ENCODE results near the gene TFAP2D.

TFAP2D gene

DNA sequence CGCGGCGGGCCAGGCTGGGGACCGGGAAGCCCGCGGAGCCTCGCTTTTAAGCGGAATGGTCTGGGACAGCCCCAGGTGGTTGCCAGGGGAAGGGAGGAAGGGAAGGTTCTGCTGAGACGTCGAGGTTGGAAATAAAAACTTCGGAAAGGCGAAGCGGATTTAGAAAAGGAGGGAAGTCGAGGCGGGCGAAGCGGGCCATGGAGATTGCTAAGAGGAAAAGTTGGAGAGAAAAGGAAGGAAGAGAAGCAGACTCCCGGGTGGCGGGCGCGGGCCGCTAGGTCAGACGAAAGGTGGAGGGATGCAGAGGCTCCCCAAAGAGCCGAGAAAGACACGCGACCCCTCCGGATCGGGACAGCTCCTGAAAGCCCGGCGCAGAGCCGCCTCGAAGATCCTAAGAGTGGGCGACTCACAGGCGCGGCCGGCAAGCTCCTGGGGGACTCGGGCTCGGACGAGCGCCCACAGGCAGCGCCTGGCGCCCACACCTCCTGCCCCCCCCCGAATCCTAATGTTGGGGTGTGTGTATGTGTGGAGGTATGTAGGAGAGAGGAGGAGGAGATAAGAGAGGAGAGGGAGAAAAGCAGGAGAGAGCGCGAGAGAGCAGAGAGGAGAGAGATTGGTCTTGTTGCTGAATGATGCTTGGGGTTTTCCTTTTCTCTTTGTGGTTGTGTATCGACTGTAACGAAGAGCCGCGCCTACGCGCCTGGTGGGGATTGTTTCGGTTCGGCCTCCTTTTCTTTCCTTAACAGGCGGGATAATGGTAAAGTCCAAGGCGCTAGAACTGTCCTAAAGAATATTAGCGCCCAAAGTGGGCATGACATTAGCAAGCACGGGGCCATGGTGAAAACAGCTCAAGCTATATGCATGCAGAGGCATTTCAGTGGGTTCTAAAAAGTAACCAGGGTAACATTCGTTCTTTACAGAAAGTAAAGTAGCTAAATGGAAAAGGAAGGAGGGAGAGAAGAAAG lies 106.9 kb downstream of the TFAP2D start:
- DNase-seq = no peak

DNA sequence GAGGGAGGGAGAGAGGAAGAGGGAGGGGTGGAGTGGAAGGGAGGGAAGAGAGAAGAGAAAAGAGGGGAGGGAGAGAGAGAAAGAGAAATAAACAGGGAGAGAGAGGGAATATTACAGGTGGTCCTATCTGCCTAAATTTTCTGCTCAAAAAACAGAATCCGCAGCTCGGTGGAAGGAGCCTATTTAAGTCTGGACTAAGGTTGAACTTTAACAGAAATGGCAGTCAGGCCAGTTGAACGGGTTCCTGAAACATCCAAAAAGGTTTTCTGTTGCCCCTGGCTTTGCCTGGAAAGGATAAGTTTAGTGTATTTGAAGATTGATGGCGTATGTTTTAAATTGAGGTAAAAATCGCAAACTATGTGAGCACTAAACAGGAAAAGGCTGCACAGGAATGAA lies 107.5 kb downstream of the TFAP2D start:
- DNase-seq = no peak

DNA sequence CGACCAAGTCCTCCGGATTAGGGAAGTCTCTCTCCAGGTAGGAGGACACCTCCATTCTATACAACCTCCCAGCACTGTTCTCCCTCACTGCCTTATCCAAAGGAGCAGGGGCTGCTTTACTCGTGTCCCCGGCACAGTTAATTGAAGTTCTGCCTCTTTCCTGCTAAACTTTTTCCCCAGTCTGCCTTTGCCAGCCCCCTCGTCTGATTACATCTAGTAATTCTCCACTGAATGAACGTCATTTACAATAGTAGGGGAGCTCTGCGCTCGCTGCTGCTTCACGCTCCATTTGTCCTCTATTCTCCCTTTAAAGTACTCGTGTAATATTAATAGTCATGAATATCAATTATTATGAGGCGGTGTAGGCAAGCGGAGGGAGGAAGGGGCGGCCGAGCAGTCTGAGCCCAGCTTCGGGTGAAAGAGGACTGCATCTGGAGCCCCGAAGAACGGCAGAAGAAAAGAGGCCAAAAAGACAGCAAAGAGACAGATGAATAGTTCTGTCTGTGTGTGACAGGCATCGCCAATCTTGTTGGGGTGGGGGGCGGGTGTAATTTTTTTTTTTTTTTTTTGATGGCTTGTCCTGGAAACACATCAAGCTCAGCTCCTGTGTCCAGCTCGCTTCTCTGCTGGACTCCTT lies 108.2 kb downstream of the TFAP2D start:
- no peak for DNase-seq

DNA sequence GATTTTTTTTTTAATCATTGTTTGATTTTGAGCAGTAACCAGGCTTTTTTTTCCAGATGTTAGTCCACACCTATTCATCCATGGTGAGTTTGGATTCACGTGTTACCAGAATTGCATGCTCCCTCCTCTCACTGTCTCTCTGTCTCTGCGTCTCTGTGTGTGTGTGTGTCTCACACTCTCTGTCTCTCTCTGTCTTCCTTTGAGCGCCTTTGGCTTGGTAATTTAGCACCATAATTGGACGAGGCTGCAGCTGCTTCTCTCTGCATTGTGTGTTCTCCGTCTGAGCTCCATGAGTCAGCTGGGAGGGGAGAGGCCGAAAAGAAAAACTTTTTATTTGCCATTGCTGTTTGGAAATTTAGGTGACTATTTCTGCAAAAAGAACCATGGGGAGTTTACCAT lies 108.8 kb downstream of the TFAP2D start:
- no peak for DNase-seq

Data from NCI-H1694 (cell line).